Measurements from ENCODE around the gene MINK1.

Gene MINK1

DNA sequence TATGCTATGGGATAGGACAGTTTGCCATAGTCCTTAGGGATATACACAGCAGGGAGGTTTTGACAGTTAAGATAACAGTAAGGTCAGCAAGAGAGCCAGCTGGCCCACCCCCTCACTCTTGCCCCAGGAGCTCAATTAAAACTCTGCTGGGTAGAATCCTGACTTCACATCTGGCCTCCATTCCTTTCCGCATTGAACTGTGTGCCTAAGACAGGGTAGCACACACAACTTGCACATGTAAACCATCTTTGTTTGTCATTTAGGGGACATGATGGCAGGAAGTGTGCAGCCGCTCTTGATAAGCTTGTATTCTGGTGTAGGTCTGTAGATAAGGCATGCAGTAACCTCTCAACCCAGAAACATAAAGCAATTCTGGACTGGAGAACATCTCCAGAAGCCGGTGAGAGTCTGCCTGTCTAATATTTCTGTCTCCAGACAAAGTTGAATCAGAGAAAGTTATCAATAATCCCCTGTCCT is 5.2 kb downstream of the MINK1 start:
- DNase-seq (ENCODE audit: low spot score) (no peak), ATAC-seq (ENCODE audit: low read depth) (no peak)
- H3K4me3 ChIP-seq (ENCODE audit: severe bottlenecking): no peak overlapping the region
- no peaks in the 10 kb centered on the region for H3K9me3 ChIP-seq (ENCODE audit: severe bottlenecking)
- peaks cover 13% of the 10 kb centered on the region for H3K4me1 ChIP-seq (ENCODE audit: insufficient read depth, poor library complexity, severe bottlenecking)
- peaks cover 39% of the 10 kb centered on the region for H3K36me3 ChIP-seq (ENCODE audit: low read depth)
- H3K27ac ChIP-seq (ENCODE audit: poor library complexity, severe bottlenecking): no peak overlapping the region
- TF ChIP-seq, protein P1, sequence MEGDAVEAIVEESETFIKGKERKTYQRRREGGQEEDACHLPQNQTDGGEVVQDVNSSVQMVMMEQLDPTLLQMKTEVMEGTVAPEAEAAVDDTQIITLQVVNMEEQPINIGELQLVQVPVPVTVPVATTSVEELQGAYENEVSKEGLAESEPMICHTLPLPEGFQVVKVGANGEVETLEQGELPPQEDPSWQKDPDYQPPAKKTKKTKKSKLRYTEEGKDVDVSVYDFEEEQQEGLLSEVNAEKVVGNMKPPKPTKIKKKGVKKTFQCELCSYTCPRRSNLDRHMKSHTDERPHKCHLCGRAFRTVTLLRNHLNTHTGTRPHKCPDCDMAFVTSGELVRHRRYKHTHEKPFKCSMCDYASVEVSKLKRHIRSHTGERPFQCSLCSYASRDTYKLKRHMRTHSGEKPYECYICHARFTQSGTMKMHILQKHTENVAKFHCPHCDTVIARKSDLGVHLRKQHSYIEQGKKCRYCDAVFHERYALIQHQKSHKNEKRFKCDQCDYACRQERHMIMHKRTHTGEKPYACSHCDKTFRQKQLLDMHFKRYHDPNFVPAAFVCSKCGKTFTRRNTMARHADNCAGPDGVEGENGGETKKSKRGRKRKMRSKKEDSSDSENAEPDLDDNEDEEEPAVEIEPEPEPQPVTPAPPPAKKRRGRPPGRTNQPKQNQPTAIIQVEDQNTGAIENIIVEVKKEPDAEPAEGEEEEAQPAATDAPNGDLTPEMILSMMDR (IDR thresholded peaks at IDR 0.05; ENCODE audit: poor library complexity, severe bottlenecking): no peak
- no peaks in the 10 kb centered on the region for H3K27me3 ChIP-seq (ENCODE audit: insufficient read depth, poor library complexity, severe bottlenecking)

DNA sequence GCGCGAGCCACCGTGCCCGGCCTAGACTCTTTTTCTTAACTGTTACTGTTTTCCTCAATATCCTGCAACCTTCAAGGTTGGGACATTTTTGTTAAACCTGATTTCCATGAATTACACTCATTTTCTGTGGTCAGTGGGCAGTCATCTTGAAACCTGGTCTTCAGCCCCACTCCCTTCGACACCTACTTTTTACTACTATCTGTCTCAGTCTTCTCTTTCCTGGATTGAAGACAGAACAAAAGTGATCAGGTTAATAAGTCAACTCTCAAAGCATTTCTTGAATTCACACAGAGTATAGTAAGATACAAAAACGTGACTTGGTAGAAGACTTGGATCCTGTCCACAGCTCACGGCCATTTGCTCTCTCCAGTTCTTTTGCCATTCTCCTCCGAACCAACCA is 6.1 kb downstream of the MINK1 start:
- TF ChIP-seq, protein P1 (IDR thresholded peaks at IDR 0.05; ENCODE audit: poor library complexity, severe bottlenecking): no peak
- Histone ChIP-seq H3K27me3 (ENCODE audit: insufficient read depth, poor library complexity, severe bottlenecking) (no peaks in the 10 kb centered on the region), H3K27ac (ENCODE audit: poor library complexity, severe bottlenecking) (peak overlapping the region; percentile 30), H3K36me3 (ENCODE audit: low read depth) (peaks cover 45% of the 10 kb centered on the region), H3K9me3 (ENCODE audit: severe bottlenecking) (no peaks in the 10 kb centered on the region), H3K4me3 (ENCODE audit: severe bottlenecking) (no peak overlapping the region), H3K4me1 (ENCODE audit: insufficient read depth, poor library complexity, severe bottlenecking) (peaks cover 13% of the 10 kb centered on the region)
- no peak for DNase-seq (ENCODE audit: low spot score)
- ATAC-seq (ENCODE audit: low read depth): no peak

DNA sequence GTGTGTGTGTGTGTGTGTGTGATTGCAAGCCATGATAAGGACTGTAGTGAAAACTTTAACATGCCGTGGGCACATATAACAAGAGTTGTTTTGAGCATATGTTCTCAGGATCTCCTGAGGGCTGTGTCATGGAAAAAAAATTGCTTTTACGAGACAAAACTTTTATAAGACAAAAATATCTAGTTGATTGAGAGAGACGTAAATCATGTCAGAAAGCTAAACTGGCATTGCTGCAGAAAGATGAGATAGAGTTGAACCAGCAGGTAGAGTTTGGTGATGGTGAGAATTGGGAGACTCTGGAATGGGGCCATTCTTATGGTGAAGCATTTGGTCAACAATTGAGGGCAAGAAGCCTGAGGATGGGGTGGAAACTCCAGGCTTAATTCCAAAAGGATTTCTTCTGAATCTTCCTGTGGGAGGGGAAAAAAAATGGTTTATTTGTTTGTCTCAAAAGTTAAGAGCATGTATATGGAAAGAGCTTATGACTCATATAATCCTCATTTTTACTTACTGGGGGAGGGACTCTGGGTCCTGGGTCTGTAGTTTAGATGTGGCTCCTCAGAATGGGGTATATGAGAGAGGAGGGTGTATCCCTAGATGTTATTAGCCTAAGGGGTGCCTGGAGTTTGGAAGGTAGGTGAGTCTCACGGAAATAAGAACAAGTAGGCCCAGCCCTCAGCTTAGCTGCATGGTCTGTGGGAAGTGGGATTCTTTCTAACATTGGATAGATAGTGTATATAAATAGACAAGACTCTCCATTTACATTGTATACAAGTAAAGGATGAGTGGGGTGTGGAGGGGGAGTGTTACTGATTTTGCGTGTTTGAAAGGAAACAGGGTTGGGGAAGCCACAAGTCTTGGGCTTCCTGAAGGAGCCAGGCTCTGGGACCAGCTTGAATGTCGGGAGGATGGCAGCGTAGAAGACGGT is 7.1 kb downstream of the MINK1 start:
- Histone ChIP-seq H3K27ac (ENCODE audit: poor library complexity, severe bottlenecking) (peak overlapping the region; percentile 30), H3K27me3 (ENCODE audit: insufficient read depth, poor library complexity, severe bottlenecking) (no peaks in the 10 kb centered on the region), H3K4me3 (ENCODE audit: severe bottlenecking) (no peak overlapping the region), H3K36me3 (ENCODE audit: low read depth) (peaks cover 50% of the 10 kb centered on the region), H3K9me3 (ENCODE audit: severe bottlenecking) (no peaks in the 10 kb centered on the region), H3K4me1 (ENCODE audit: insufficient read depth, poor library complexity, severe bottlenecking) (peaks cover 10% of the 10 kb centered on the region)
- TF ChIP-seq, protein P1 (IDR thresholded peaks at IDR 0.05; ENCODE audit: poor library complexity, severe bottlenecking): no peak
- DNase-seq (ENCODE audit: low spot score): no peak
- no peak for ATAC-seq (ENCODE audit: low read depth)

DNA sequence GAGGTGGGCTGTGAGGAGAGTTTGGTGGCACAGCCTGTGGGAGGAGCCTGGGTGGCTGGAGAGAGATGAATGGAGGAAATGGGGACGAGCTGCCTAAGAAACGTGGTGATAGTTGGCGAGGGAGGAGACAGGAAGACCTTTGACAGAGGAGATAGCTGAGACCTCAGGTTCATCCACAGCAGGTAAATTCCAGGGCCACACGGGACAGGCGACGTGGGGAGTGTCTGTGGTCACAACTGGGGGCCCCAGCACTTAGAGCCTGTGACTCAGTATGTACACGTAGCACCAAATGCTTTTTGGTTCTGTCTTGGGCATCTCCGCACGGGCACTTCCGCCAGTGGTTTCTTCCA is 7.7 kb downstream of the MINK1 start:
- Histone ChIP-seq H3K27me3 (ENCODE audit: insufficient read depth, poor library complexity, severe bottlenecking) (no peaks in the 10 kb centered on the region), H3K9me3 (ENCODE audit: severe bottlenecking) (no peaks in the 10 kb centered on the region), H3K4me1 (ENCODE audit: insufficient read depth, poor library complexity, severe bottlenecking) (peaks cover 13% of the 10 kb centered on the region), H3K4me3 (ENCODE audit: severe bottlenecking) (no peak overlapping the region), H3K36me3 (ENCODE audit: low read depth) (peaks cover 48% of the 10 kb centered on the region), H3K27ac (ENCODE audit: poor library complexity, severe bottlenecking) (peak overlapping the region; percentile 30)
- TF ChIP-seq, protein P1 (IDR thresholded peaks at IDR 0.05; ENCODE audit: poor library complexity, severe bottlenecking): no peak
- ATAC-seq (ENCODE audit: low read depth) (no peak), DNase-seq (ENCODE audit: low spot score) (no peak)

DNA sequence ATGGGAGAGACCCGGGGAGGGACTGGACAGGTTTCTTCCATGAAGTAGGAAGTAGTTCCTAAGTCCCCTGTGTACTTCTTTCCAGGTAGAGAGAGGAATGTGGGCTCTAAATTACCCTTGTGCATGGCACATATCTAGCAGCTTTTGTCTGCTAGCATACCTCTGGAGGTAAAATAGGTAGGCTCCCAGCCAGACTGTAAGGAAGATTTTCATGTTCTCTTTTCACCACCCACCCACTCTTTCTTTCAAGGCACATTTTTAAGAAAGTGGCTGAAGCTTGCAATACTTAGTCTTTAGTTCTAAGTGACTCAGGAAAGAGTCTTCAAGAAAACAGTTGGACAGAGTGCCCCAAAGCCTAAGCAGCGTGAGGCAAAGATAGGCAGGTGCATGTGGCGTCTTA is 9.2 kb downstream of the MINK1 start:
- ATAC-seq (ENCODE audit: low read depth) (no peak), DNase-seq (ENCODE audit: low spot score) (no peak)
- Histone ChIP-seq H3K27ac (ENCODE audit: poor library complexity, severe bottlenecking) (no peak overlapping the region), H3K4me1 (ENCODE audit: insufficient read depth, poor library complexity, severe bottlenecking) (peaks cover 28% of the 10 kb centered on the region), H3K27me3 (ENCODE audit: insufficient read depth, poor library complexity, severe bottlenecking) (no peaks in the 10 kb centered on the region), H3K36me3 (ENCODE audit: low read depth) (peaks cover 40% of the 10 kb centered on the region), H3K9me3 (ENCODE audit: severe bottlenecking) (no peaks in the 10 kb centered on the region), H3K4me3 (ENCODE audit: severe bottlenecking) (no peak overlapping the region)
- TF ChIP-seq, protein P1 (IDR thresholded peaks at IDR 0.05; ENCODE audit: poor library complexity, severe bottlenecking): no peak
